A204.1 (cell line): ENCODE data around the gene ACY1.
A peak's percentile ranks its signal among the peaks of the same experiment; 100 is the strongest.

Experiments
- FAIRE-seq: peaks from 2 replicates; lab custom pipeline; 2012; peaks lifted over from hg19 to GRCh38; lab: Jason Lieb, UNC

The ACY1 gene

GRCh38 chr3:51982838-51983577 lies at the start of gene ACY1:
Gene ACY1, plus strand, starts transcription at chr3:51983535. Its CDS starts 530 bp downstream, at chr3:51984065.
- FAIRE-seq = no peak

- FAIRE-seq = no peak
These were observed 49.0 kb upstream of the ACY1 start for GRCh38 chr3:51934139-51934850.

- no peak for FAIRE-seq
These were observed 48.1 kb upstream of the ACY1 start for GRCh38 chr3:51934991-51935885.

- no peak for FAIRE-seq
These were observed 47.2 kb upstream of the ACY1 start for GRCh38 chr3:51935886-51936755.

- FAIRE-seq = no peak
These were observed 46.3 kb upstream of the ACY1 start for GRCh38 chr3:51937014-51937413.

GRCh38 chr3:51937611-51938450 lies 45.5 kb upstream of the ACY1 start:
- FAIRE-seq = no peak

GRCh38 chr3:51938780-51939425 lies 44.4 kb upstream of the ACY1 start:
- no peak for FAIRE-seq

- FAIRE-seq = no peak
These were observed 42.5 kb upstream of the ACY1 start for GRCh38 chr3:51940648-51941462.

- FAIRE-seq = no peak
These were observed 41.9 kb upstream of the ACY1 start for GRCh38 chr3:51941463-51941797.

- peak; percentile 99 for FAIRE-seq
These were observed 41.3 kb upstream of the ACY1 start, which contains the start of the genes PARP3 and RRP9 for GRCh38 chr3:51941798-51942602. Gene PARP3, plus strand, starts transcription at chr3:51942363. Its CDS starts 993 bp downstream, at chr3:51943356. Gene RRP9, minus strand, starts transcription at chr3:51941904. Its CDS starts 37 bp downstream, at chr3:51941867.

GRCh38 chr3:51942603-51943450 lies 40.5 kb upstream of the ACY1 start:
- no peak for FAIRE-seq

GRCh38 chr3:51943451-51944391 lies 39.6 kb upstream of the ACY1 start:
- no peak for FAIRE-seq

- FAIRE-seq = no peak
These were observed 38.8 kb upstream of the ACY1 start for GRCh38 chr3:51944451-51945021.

GRCh38 chr3:51945031-51945840 lies 38.1 kb upstream of the ACY1 start:
- FAIRE-seq = no peak
